SK-N-SH treated with all-trans-retinoic acid at 6 μM for 48 hours (cell line): ENCODE data around the gene CORO6.

Experiments used
- ATAC-seq: fragments of 200-7000 bp; cut with Tn5 transposase; 3 replicates; pipeline ENCODE4 v1.9.1; 2020; ENCODE audit warnings: mild to moderate bottlenecking, moderate library complexity
- BACH2 ChIP-seq: fragments of 250-450 bp; sonication (Bioruptor Pico); IDR thresholded peaks from 2 replicates; pipeline ENCODE4 v1.9.0; 2021; ENCODE audit warnings: mild to moderate bottlenecking, borderline replicate concordance
- CSDC2 ChIP-seq: fragments of 250-450 bp; sonication (Bioruptor Pico); IDR thresholded peaks from 2 replicates; pipeline ENCODE4 v1.5.0; 2020; ENCODE audit warnings: mild to moderate bottlenecking, moderate library complexity
- CSRNP3 ChIP-seq: fragments of 250-450 bp; sonication (Bioruptor Pico); IDR thresholded peaks from 2 replicates; pipeline ENCODE4 v1.5.1; 2021; ENCODE audit warnings: mild to moderate bottlenecking, moderate library complexity
- ESRRG ChIP-seq: fragments of 250-450 bp; sonication (Bioruptor Pico); IDR thresholded peaks from 2 replicates; pipeline ENCODE4 v1.6.1; 2021; ENCODE audit warnings: mild to moderate bottlenecking
- GLIS3 ChIP-seq: fragments of 250-450 bp; sonication (Bioruptor Pico); IDR thresholded peaks from 2 replicates; pipeline ENCODE4 v1.5.0; 2020; ENCODE audit warnings: mild to moderate bottlenecking, moderate library complexity
- ISL1 ChIP-seq: fragments of 250-450 bp; sonication (Bioruptor Pico); IDR thresholded peaks from 2 replicates; pipeline ENCODE4 v2.1.2; 2022; ENCODE audit warnings: mild to moderate bottlenecking, moderate library complexity
- OSR1 ChIP-seq: fragments of 250-450 bp; sonication (Bioruptor Pico); IDR thresholded peaks from 2 replicates; pipeline ENCODE4 v1.8.0; 2022; ENCODE audit warnings: moderate library complexity, mild to moderate bottlenecking, inconsistent platforms
- POU6F1 ChIP-seq: fragments of 250-450 bp; sonication (Bioruptor Pico); IDR thresholded peaks from 2 replicates; pipeline ENCODE4 v1.8.0; 2021; ENCODE audit warnings: low read depth, mild to moderate bottlenecking, moderate library complexity, borderline replicate concordance
- PPARA ChIP-seq: fragments of 250-450 bp; sonication (Bioruptor Pico); IDR thresholded peaks from 2 replicates; pipeline ENCODE4 v1.5.0; 2020; ENCODE audit warnings: mild to moderate bottlenecking, borderline replicate concordance
- RARB ChIP-seq: fragments of 250-450 bp; sonication (Bioruptor Pico); IDR thresholded peaks from 2 replicates; pipeline ENCODE4 v1.8.0; 2021; ENCODE audit warnings: mild to moderate bottlenecking, moderate library complexity
- SNAI2 ChIP-seq: fragments of 250-450 bp; sonication (Bioruptor Pico); IDR thresholded peaks from 2 replicates; pipeline ENCODE4 v1.5.0; 2020; ENCODE audit warnings: mild to moderate bottlenecking, moderate library complexity
- TOX ChIP-seq: fragments of 250-450 bp; sonication (Bioruptor Pico); IDR thresholded peaks from 2 replicates; pipeline ENCODE4 v1.8.0; 2021; ENCODE audit warnings: mild to moderate bottlenecking, moderate library complexity, borderline replicate concordance
- ZC3H10 ChIP-seq: fragments of 250-450 bp; sonication (Bioruptor Pico); IDR thresholded peaks from 2 replicates; pipeline ENCODE4 v1.5.1; 2021; ENCODE audit warnings: mild to moderate bottlenecking, moderate library complexity
- ZFP3 ChIP-seq: fragments of 250-450 bp; sonication (Bioruptor Pico); IDR thresholded peaks from 2 replicates; pipeline ENCODE4 v1.5.0; 2020; ENCODE audit warnings: mild to moderate bottlenecking, moderate library complexity
- ZFP30 ChIP-seq: fragments of 450-650 bp; formaldehyde crosslinking; IDR thresholded peaks from 2 replicates; pipeline ENCODE4 v1.5.0; 2022; ENCODE audit warnings: mild to moderate bottlenecking, moderate library complexity
- ZNF565 ChIP-seq: fragments of 450-650 bp; formaldehyde crosslinking; conservative IDR thresholded peaks from 2 replicates; pipeline ENCODE4 v1.5.0; 2020; ENCODE audit warnings: low read depth, mild to moderate bottlenecking, moderate library complexity
- ZNF70 ChIP-seq: fragments of 450-650 bp; formaldehyde crosslinking; IDR thresholded peaks from 2 replicates; pipeline ENCODE4 v1.5.0; 2020; ENCODE audit warnings: mild to moderate bottlenecking, moderate library complexity
- ZNF8 ChIP-seq: fragments of 450-650 bp; formaldehyde crosslinking; IDR thresholded peaks from 2 replicates; pipeline ENCODE4 v1.5.0; 2020; ENCODE audit warnings: mild to moderate bottlenecking, moderate library complexity
- TF ChIP-seq, protein P1 (sequence below): fragments of 250-450 bp; sonication (Bioruptor Pico); IDR thresholded peaks from 2 replicates; pipeline ENCODE4 v1.5.0; 2020; ENCODE audit warnings: mild to moderate bottlenecking, moderate library complexity
- TF ChIP-seq, protein P2 (sequence below): fragments of 250-450 bp; sonication (Bioruptor Pico); IDR thresholded peaks from 2 replicates; pipeline ENCODE4 v1.5.1; 2020; ENCODE audit warnings: low read depth, mild to moderate bottlenecking, moderate library complexity

Gene CORO6

DNA sequence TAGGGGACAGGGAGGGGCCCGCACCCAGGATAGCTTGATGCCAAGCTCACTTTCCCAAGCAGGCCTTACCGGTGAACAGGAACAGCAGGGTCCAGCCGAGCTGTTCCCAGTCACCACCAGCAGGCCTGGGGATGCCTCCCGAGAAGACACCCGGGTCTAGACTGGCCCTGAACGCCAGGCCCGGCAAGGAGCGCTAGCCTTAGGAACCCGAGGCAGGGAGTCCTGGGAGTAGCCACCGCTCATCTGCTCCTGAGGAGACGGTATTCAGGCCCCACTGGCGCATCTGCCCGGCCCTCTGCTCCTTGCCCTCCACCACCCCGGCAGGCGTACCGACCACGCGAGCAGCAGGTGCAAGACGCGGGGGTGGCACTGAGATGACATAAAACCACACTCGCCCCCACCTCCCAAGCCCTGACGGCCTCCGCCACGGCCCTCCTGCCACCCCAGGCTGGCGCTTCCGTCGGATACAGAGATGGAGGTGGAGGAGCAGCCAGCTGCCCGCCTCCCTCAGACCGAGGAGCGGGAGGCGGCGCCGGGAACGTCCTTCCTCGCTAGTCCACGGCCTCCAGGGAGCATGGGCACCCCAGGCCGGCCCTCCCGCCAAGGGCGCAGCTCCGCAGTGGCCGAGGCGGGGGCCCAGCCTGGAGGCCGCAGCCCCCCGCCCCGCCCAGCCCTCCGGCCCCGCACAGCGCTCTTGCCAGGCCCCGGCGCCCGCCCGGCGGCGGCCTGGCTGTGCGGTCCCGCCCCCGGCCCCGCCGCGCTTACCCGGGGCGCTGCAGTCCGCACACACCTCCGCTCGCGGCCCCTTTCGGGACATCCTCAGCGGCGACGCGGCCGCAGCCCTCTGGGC is 33.9 kb downstream of the CORO6 start (continued):
- TF ChIP-seq, protein P1, sequence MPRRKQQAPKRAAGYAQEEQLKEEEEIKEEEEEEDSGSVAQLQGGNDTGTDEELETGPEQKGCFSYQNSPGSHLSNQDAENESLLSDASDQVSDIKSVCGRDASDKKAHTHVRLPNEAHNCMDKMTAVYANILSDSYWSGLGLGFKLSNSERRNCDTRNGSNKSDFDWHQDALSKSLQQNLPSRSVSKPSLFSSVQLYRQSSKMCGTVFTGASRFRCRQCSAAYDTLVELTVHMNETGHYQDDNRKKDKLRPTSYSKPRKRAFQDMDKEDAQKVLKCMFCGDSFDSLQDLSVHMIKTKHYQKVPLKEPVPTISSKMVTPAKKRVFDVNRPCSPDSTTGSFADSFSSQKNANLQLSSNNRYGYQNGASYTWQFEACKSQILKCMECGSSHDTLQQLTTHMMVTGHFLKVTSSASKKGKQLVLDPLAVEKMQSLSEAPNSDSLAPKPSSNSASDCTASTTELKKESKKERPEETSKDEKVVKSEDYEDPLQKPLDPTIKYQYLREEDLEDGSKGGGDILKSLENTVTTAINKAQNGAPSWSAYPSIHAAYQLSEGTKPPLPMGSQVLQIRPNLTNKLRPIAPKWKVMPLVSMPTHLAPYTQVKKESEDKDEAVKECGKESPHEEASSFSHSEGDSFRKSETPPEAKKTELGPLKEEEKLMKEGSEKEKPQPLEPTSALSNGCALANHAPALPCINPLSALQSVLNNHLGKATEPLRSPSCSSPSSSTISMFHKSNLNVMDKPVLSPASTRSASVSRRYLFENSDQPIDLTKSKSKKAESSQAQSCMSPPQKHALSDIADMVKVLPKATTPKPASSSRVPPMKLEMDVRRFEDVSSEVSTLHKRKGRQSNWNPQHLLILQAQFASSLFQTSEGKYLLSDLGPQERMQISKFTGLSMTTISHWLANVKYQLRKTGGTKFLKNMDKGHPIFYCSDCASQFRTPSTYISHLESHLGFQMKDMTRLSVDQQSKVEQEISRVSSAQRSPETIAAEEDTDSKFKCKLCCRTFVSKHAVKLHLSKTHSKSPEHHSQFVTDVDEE (CRISPR knock-in tag) = no peak
- TF ChIP-seq, protein P2, sequence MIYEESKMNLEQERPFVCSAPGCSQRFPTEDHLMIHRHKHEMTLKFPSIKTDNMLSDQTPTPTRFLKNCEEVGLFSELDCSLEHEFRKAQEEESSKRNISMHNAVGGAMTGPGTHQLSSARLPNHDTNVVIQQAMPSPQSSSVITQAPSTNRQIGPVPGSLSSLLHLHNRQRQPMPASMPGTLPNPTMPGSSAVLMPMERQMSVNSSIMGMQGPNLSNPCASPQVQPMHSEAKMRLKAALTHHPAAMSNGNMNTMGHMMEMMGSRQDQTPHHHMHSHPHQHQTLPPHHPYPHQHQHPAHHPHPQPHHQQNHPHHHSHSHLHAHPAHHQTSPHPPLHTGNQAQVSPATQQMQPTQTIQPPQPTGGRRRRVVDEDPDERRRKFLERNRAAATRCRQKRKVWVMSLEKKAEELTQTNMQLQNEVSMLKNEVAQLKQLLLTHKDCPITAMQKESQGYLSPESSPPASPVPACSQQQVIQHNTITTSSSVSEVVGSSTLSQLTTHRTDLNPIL (CRISPR knock-in tag) = no peak
- TF ChIP-seq ZFP3 (CRISPR knock-in tag) (no peak), ESRRG (CRISPR knock-in tag) (no peak), ZNF70 (CRISPR knock-in tag) (no peak)

DNA sequence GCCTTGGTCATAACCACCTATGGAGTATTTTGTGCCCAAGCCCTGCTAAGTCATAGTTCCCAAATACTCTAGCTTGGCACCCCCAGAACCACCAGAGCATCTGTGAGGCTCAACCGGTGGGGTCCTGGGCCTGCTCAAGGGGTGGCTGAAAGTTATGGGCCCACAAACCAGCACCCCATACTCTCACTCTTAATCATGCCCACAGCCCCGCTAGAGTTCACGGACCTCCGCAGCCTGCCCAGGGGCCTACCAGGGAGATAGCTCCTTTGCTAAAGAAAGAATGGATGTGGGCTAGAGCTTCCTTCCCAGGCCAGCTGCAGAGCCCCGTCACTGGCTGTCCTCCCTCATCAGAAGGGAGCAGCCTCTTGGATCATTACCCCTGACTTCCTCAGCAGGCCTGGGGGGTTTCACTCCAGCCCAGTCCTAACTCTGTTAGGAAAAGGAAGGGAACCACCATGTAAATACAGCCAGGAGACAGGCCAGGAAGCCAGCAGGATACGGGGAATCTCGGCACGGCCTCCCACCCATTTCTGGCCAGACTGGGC is 34.6 kb downstream of the CORO6 start:
- no peak for ATAC-seq
- TF ChIP-seq ZNF70 (CRISPR knock-in tag) = peak; percentile 96
- TF ChIP-seq ZNF565 = no peak
- TF ChIP-seq ZFP3 (CRISPR knock-in tag) = no peak
- no peak for TF ChIP-seq TOX (CRISPR knock-in tag)
- TF ChIP-seq, all 23 proteins: peak for 1

- TF ChIP-seq ZFP30 (CRISPR knock-in tag) (no peak), ISL1 (CRISPR knock-in tag) (no peak), CSDC2 (CRISPR knock-in tag) (no peak), ZC3H10 (no peak), POU6F1 (no peak), BACH2 (CRISPR knock-in tag) (no peak), TOX (CRISPR knock-in tag) (no peak), ZNF70 (CRISPR knock-in tag) (no peak), SNAI2 (CRISPR knock-in tag) (no peak), PPARA (CRISPR knock-in tag) (no peak), CSRNP3 (CRISPR knock-in tag) (no peak), OSR1 (CRISPR knock-in tag) (no peak), RARB (CRISPR knock-in tag) (no peak), GLIS3 (no peak), ZNF8 (CRISPR knock-in tag) (no peak), ZNF565 (no peak)
- TF ChIP-seq, protein P1 (CRISPR knock-in tag) = no peak
- ATAC-seq = no peak
Measured at GRCh38 chr17:29587591-29587990, 35.1 kb downstream of the CORO6 start.
